IMR-90 (cell line): ENCODE data around the gene MSLN. TPM values are rescaled to one million over a fixed set of nuclear protein-coding genes. Genes with fewer than 3 reads are reported as not detected.

ENCODE experiments used
- ATAC-seq: fragments of 200-7000 bp; cut with Tn5 transposase; 2 replicates; pipeline ENCODE4 v1.9.1; 2020; ENCODE audit warnings: low read depth, mild to moderate bottlenecking, moderate library complexity
- BruUV-seq: library from RNA; stranded (reverse); fragments of 400-500 nt; replicated peaks from 2 replicates; lab custom pipeline; 2021; lab: Mats Ljungman, UMichigan
- CTCF ChIA-PET: fragments of 300-600 bp; formaldehyde crosslinking; extraction: SDS; loops from one replicate; lab custom pipeline; 2021; ENCODE audit warnings: antibody characterized with exemption; lab: Yijun Ruan, JAX
- POLR2A ChIA-PET: fragments of 300-600 bp; sonication (Branson Sonifier 250); formaldehyde crosslinking; loops from one replicate; lab custom pipeline; 2022; ENCODE audit warnings: antibody characterized with exemption; ENCODE audit not compliant: unreplicated experiment; lab: Charles Lee
- DNase-seq: peaks from one replicate; pipeline ENCODE4 v3.0.0; 2013
- H2AFZ ChIP-seq: replicated peaks from 2 replicates; pipeline ENCODE3; 2013; ENCODE audit warnings: low read length, mild to moderate bottlenecking; ENCODE audit not compliant: poor library complexity
- H2AK5ac ChIP-seq: 2 replicates; pipeline ENCODE4 v1.6.1; 2013; ENCODE audit warnings: low read depth, low read length, inconsistent platforms
- H2AK9ac ChIP-seq: replicated peaks from 2 replicates; pipeline ENCODE3; 2013; ENCODE audit warnings: mild to moderate bottlenecking, low read depth, low read length, moderate library complexity; ENCODE audit not compliant: poor library complexity
- H2BK120ac ChIP-seq: 2 replicates; pipeline ENCODE4 v1.6.1; 2013; ENCODE audit warnings: low read depth, low read length, inconsistent platforms
- H2BK15ac ChIP-seq: 3 replicates; pipeline ENCODE4 v1.6.1; 2013; ENCODE audit warnings: low read depth, low read length, inconsistent platforms
- H2BK20ac ChIP-seq: 2 replicates; pipeline ENCODE4 v1.6.1; 2013; ENCODE audit warnings: low read depth, mild to moderate bottlenecking, inconsistent platforms, low read length, moderate library complexity
- H2BK5ac ChIP-seq: 2 replicates; pipeline ENCODE4 v1.6.1; 2013; ENCODE audit warnings: mild to moderate bottlenecking, low read depth, low read length, inconsistent platforms; ENCODE audit not compliant: poor library complexity, severe bottlenecking
- H3K14ac ChIP-seq: replicated peaks from 2 replicates; pipeline ENCODE4 v1.6.1; 2013; ENCODE audit warnings: low read depth, low read length, inconsistent platforms
- H3K18ac ChIP-seq: 2 replicates; pipeline ENCODE4 v1.6.1; 2013; ENCODE audit warnings: low read depth, low read length, control low read depth
- H3K23ac ChIP-seq: 2 replicates; pipeline ENCODE4 v1.6.1; 2013; ENCODE audit warnings: low read depth, low read length, inconsistent platforms
- H3K27ac ChIP-seq: 2 replicates; pipeline ENCODE4 v1.5.1; 2013; ENCODE audit warnings: mild to moderate bottlenecking, control low read depth, low read length; ENCODE audit not compliant: insufficient read depth
- H3K27me3 ChIP-seq: 2 replicates; pipeline ENCODE4 v1.6.1; 2013; ENCODE audit warnings: low read length; ENCODE audit not compliant: control insufficient read depth, insufficient read depth
- H3K36me3 ChIP-seq: 2 replicates; pipeline ENCODE4 v1.6.1; 2013; ENCODE audit warnings: low read length, mixed read lengths; ENCODE audit not compliant: control insufficient read depth, insufficient read depth
- H3K4ac ChIP-seq: 2 replicates; pipeline ENCODE4 v1.6.1; 2013; ENCODE audit warnings: low read depth, low read length, inconsistent platforms
- H3K4me1 ChIP-seq: 2 replicates; pipeline ENCODE4 v1.6.1; 2013; ENCODE audit warnings: low read length, mixed read lengths; ENCODE audit not compliant: control insufficient read depth, insufficient read depth
- H3K4me2 ChIP-seq: 2 replicates; pipeline ENCODE4 v1.6.1; 2013; ENCODE audit warnings: low read depth, mild to moderate bottlenecking, control low read depth, low read length, moderate library complexity
- H3K4me3 ChIP-seq: 2 replicates; pipeline ENCODE4 v1.5.1; 2013; ENCODE audit warnings: low read depth, mild to moderate bottlenecking, control low read depth, low read length, moderate library complexity; ENCODE audit not compliant: insufficient read depth
- H3K56ac ChIP-seq: 2 replicates; pipeline ENCODE4 v1.6.1; 2013; ENCODE audit warnings: low read length, inconsistent platforms; ENCODE audit not compliant: insufficient read depth; ENCODE audit errors: extremely low read depth
- H3K79me1 ChIP-seq, 2 experiments: 2 replicates each; pipeline ENCODE4 v1.6.1; 2013; ENCODE audit warnings: low read length in 2 of 2, inconsistent platforms in 1 of 2, low read depth in 1 of 2
- H3K9ac ChIP-seq: 2 replicates; pipeline ENCODE4 v1.6.1; 2013; ENCODE audit warnings: low read depth, low read length, control low read depth
- H3K9me1 ChIP-seq: 2 replicates; pipeline ENCODE4 v1.6.1; 2013; ENCODE audit warnings: low read length, inconsistent platforms; ENCODE audit not compliant: insufficient read depth
- H3K9me3 ChIP-seq: 2 replicates; pipeline ENCODE4 v1.6.1; 2013; ENCODE audit warnings: low read length; ENCODE audit not compliant: control insufficient read depth, insufficient read depth
- H4K20me1 ChIP-seq: 2 replicates; pipeline ENCODE4 v1.6.1; 2013; ENCODE audit warnings: low read length, inconsistent platforms; ENCODE audit not compliant: insufficient read depth
- H4K5ac ChIP-seq: 2 replicates; pipeline ENCODE4 v1.6.1; 2013; ENCODE audit warnings: mild to moderate bottlenecking, low read depth, low read length, control low read depth
- H4K8ac ChIP-seq, 2 experiments: 2 replicates each; pipeline ENCODE4 v1.6.1; 2013; ENCODE audit warnings: low read depth in 2 of 2, low read length in 2 of 2, control low read depth in 1 of 2, inconsistent platforms in 1 of 2
- H4K91ac ChIP-seq: 2 replicates; pipeline ENCODE4 v1.6.1; 2013; ENCODE audit warnings: low read depth, low read length, inconsistent platforms; ENCODE audit not compliant: insufficient read depth
- RAD21 ChIP-seq: IDR thresholded peaks from 2 replicates; pipeline ENCODE4 v1.6.1; 2012; ENCODE audit warnings: low read length, improper control_type of control experiment
- SMC3 ChIP-seq: fragments of 150-350 bp; IDR thresholded peaks from 2 replicates; pipeline ENCODE4 v1.6.1; 2016; ENCODE audit warnings: low read depth, mild to moderate bottlenecking, antibody characterized with exemption, low read length, moderate library complexity
- WGBS, 2 experiments: methylation state at CpG; one replicate each; pipeline versions ENCODE4 v1.1.5 to v1.1.7; 2013; ENCODE audit warnings: missing lambda C conversion rate in 2 of 2; ENCODE audit not compliant: insufficient read length in 1 of 2; ENCODE audit errors: extremely low coverage in 2 of 2; 5-methylcytosine and 5-hydroxymethylcytosine counted together
- dilution Hi-C: fragments of 300-500 bp; cut with HindIII; formaldehyde crosslinking; loops from one replicate; pipeline ENCODE4 v1.14.3; 2018; ENCODE audit warnings: low sequenced_read_pairs; ENCODE audit not compliant: unreplicated experiment
- in situ Hi-C: fragments of 300-500 bp; cut with MboI; formaldehyde crosslinking; loops from 3 replicates; pipeline ENCODE4 v1.14.3; 2019; ENCODE audit warnings: low sequenced_read_pairs, inconsistent platforms, mixed read lengths
- intact Hi-C: fragments of 100-400 bp; cut with micrococcal nuclease; formaldehyde crosslinking; loops from 2 replicates; pipeline ENCODE4 v1.10.0; 2022
- polyA plus RNA-seq, 3 experiments: library from polyadenylated mRNA; depleted of rRNA; stranded (reverse); fragments of >200 nt; gene quantifications; 2 replicates each; pipeline ENCODE4 v1.2.3, GENCODE V29; 2012; ENCODE audit warnings: low replicate concordance in 1 of 3
- total RNA-seq: library from RNA; depleted of rRNA; stranded (reverse); fragments of >200 nt; gene quantifications from 2 replicates; pipeline ENCODE4 v1.2.3, GENCODE V29; 2012

Gene MSLN
- total and polyA plus RNA-seq, 2 of the 4 experiments (the other 2 are of a cell fraction), result 0.14 TPM; not detected in 1

GRCh38 chr16:801584-802363 is 41.2 kb downstream of the MSLN start:
- Histone ChIP-seq H3K27ac (no peak overlapping the region), H3K36me3 (peaks cover 1% of the 10 kb centered on the region; the same call in 1 of the 2 replicates), H2BK5ac (no peak overlapping the region), H3K23ac (no peak overlapping the region), H3K4me3 (no peak overlapping the region), H4K91ac (no peak overlapping the region), H2BK120ac (no peak overlapping the region), H3K4me1 (no peaks in the 10 kb centered on the region), H2AK5ac (no peak overlapping the region), H3K9me3 (no peaks in the 10 kb centered on the region), H3K4ac (no peak overlapping the region), H3K27me3 (peaks cover 20% of the 10 kb centered on the region), H2BK15ac (no peak overlapping the region), H3K9me1 (no peaks in the 10 kb centered on the region), H2AK9ac (no peak overlapping the region), H2BK20ac (no peak overlapping the region), H4K20me1 (no peaks in the 10 kb centered on the region), H3K9ac (no peak overlapping the region), H3K18ac (no peak overlapping the region), H2AFZ (no peak overlapping the region), H3K4me2 (no peak overlapping the region), H3K56ac (no peak overlapping the region; the same call in 1 of the 2 replicates), H3K79me1 (no peaks in the 10 kb centered on the region), H4K5ac (no peak overlapping the region), H4K8ac (no peak overlapping the region), H3K14ac (no peak overlapping the region)
- no peak for ATAC-seq
- BruUV-seq, result no TSS peak
- 67% methylated on average over 2 of the region's 22 CpGs; no CpG with 5 or more reads in 1 of the 2 experiments for WGBS, 2 experiments
- in situ Hi-C loops (loop anchor here (25.0 kb wide), 1 partner anchor 411 kb away; no protein-coding TSS in a partner anchor), intact Hi-C loops (no loop called here), dilution Hi-C loops (no loop called here)
- no peak for DNase-seq
- POLR2A ChIA-PET, result no interaction called here
- CTCF ChIA-PET, result no interaction called here
- no peak for TF ChIP-seq SMC3
- TF ChIP-seq RAD21, result no peak
